Neuronal stem cell (in vitro differentiated cells): ENCODE measurements around the gene RELN.

Experiments
- DNase-seq: peaks from one replicate; pipeline ENCODE4 v3.0.0-alpha.2; 2013; ENCODE audit warnings: low spot score
- H2AFZ ChIP-seq: one replicate; pipeline ENCODE4 v1.6.1; 2013; ENCODE audit warnings: mild to moderate bottlenecking, low read length, inconsistent platforms
- H2AK5ac ChIP-seq: 2 replicates; pipeline ENCODE4 v1.6.1; 2013; ENCODE audit warnings: low read depth, mild to moderate bottlenecking, inconsistent platforms, low read length, moderate library complexity, mixed read lengths
- H2BK120ac ChIP-seq: 2 replicates; pipeline ENCODE4 v1.6.1; 2013; ENCODE audit warnings: low read depth, mild to moderate bottlenecking, inconsistent platforms, low read length, moderate library complexity, mixed read lengths
- H2BK12ac ChIP-seq: one replicate; pipeline ENCODE4 v1.6.1; 2013; ENCODE audit warnings: low read length, inconsistent platforms
- H2BK15ac ChIP-seq: 2 replicates; pipeline ENCODE4 v1.6.1; 2013; ENCODE audit warnings: mild to moderate bottlenecking, low read length, inconsistent platforms, mixed read lengths
- H2BK5ac ChIP-seq: one replicate; pipeline ENCODE4 v1.6.1; 2013; ENCODE audit warnings: inconsistent platforms, mild to moderate bottlenecking, low read length, moderate library complexity
- H3K14ac ChIP-seq: one replicate; pipeline ENCODE4 v1.6.1; 2013; ENCODE audit warnings: low read length, inconsistent platforms
- H3K18ac ChIP-seq: 2 replicates; pipeline ENCODE4 v1.6.1; 2013; ENCODE audit warnings: low read length, inconsistent platforms
- H3K23ac ChIP-seq: 2 replicates; pipeline ENCODE4 v1.6.1; 2013; ENCODE audit warnings: low read depth, mild to moderate bottlenecking, mixed read lengths, low read length, inconsistent platforms; ENCODE audit not compliant: poor library complexity
- H3K27ac ChIP-seq: replicated peaks from 3 replicates; pipeline ENCODE4 v1.5.1; 2013; ENCODE audit warnings: low read length, inconsistent platforms
- H3K27me3 ChIP-seq, 3 experiments: 2 replicates each; pipeline ENCODE4 v1.6.1; 2013; ENCODE audit warnings: low read length in 3 of 3, mild to moderate bottlenecking in 2 of 3, inconsistent platforms in 1 of 3, low read depth in 1 of 3, mixed read lengths in 1 of 3, moderate library complexity in 1 of 3; ENCODE audit not compliant: control insufficient read depth in 3 of 3, insufficient read depth in 3 of 3
- H3K36me3 ChIP-seq, 2 donors: replicated peaks in 1 of 2; 2 replicates each; pipeline ENCODE4 v1.6.1; 2013; ENCODE audit warnings: low read length in 2 of 2; ENCODE audit not compliant: control insufficient read depth in 2 of 2, insufficient read depth in 2 of 2
- H3K4ac ChIP-seq: 2 replicates; pipeline ENCODE4 v1.6.1; 2013; ENCODE audit warnings: inconsistent platforms, mild to moderate bottlenecking, low read length, moderate library complexity
- H3K4me1 ChIP-seq, 2 donors: 1 replicate in 1 of 2; 2 replicates in 1 of 2; pipeline ENCODE4 v1.6.1; 2013; ENCODE audit warnings: low read length in 2 of 2, low read depth in 1 of 2; ENCODE audit not compliant: control insufficient read depth in 2 of 2, insufficient read depth in 1 of 2
- H3K4me2 ChIP-seq: one replicate; pipeline ENCODE4 v1.6.1; 2013; ENCODE audit warnings: mild to moderate bottlenecking, low read length, inconsistent platforms; ENCODE audit not compliant: insufficient read depth, poor library complexity, severe bottlenecking
- H3K4me3 ChIP-seq, 2 donors: 2 replicates each; pipeline ENCODE4 v1.5.1; 2013; ENCODE audit warnings: low read length in 2 of 2, mild to moderate bottlenecking in 2 of 2, inconsistent platforms in 1 of 2, moderate library complexity in 1 of 2
- H3K79me1 ChIP-seq: one replicate; pipeline ENCODE4 v1.6.1; 2013; ENCODE audit warnings: low read depth, mild to moderate bottlenecking, inconsistent platforms, low read length, moderate library complexity
- H3K9ac ChIP-seq: one replicate; pipeline ENCODE4 v1.6.1; 2013; ENCODE audit warnings: mild to moderate bottlenecking, low read depth, low read length, inconsistent platforms; ENCODE audit not compliant: poor library complexity
- H3K9me3 ChIP-seq, 2 donors: replicated peaks in 1 of 2; 2 replicates each; pipeline versions ENCODE3 to v1.6.1; 2013; ENCODE audit warnings: low read length in 2 of 2, mild to moderate bottlenecking in 2 of 2, inconsistent platforms in 1 of 2, low read depth in 1 of 2, mixed read lengths in 1 of 2, moderate library complexity in 1 of 2; ENCODE audit not compliant: control insufficient read depth in 2 of 2, insufficient read depth in 1 of 2
- H4K8ac ChIP-seq: one replicate; pipeline ENCODE4 v1.6.1; 2013; ENCODE audit warnings: low read depth, mild to moderate bottlenecking, inconsistent platforms, low read length, moderate library complexity
- H4K91ac ChIP-seq: one replicate; pipeline ENCODE4 v1.6.1; 2013; ENCODE audit warnings: low read length, low read depth, mild to moderate bottlenecking, inconsistent platforms; ENCODE audit not compliant: poor library complexity
- WGBS, 2 donors: extraction: QIAGEN DNeasy Blood & Tissue Kit; methylation state at CpG; one replicate each; pipeline ENCODE4 v1.1.7; 2013; ENCODE audit warnings: missing lambda C conversion rate in 2 of 2, mixed read lengths in 1 of 2; ENCODE audit not compliant: insufficient read length in 2 of 2, insufficient replicate concordance in 1 of 2; ENCODE audit errors: extremely low coverage in 2 of 2; 5-methylcytosine and 5-hydroxymethylcytosine counted together

RELN gene

GRCh38 chr7:103685646-103686045, 303.8 kb downstream of the RELN start:
- Histone ChIP-seq H3K9ac (no peak overlapping the region), H2AK5ac (no peak overlapping the region), H2BK15ac (no peak overlapping the region), H3K18ac (no peak overlapping the region), H4K91ac (no peak overlapping the region), H3K4me1 (peaks cover 0 to 2% of the 10 kb centered on the region in 2 donors), H3K4me3 (no peak overlapping the region), H4K8ac (no peak overlapping the region), H3K23ac (no peak overlapping the region), H3K36me3 (no peaks in the 10 kb centered on the region), H2BK5ac (no peak overlapping the region), H2BK12ac (no peak overlapping the region), H2BK120ac (no peak overlapping the region), H3K79me1 (no peaks in the 10 kb centered on the region), H3K4ac (no peak overlapping the region), H3K14ac (no peak overlapping the region), H3K9me3 (no peaks in the 10 kb centered on the region), H2AFZ (no peak overlapping the region), H3K4me2 (no peak overlapping the region), H3K27ac (no peak overlapping the region), H3K27me3 (no peaks in the 10 kb centered on the region)
- WGBS, 2 donors: no CpG with 5 or more reads among the region's 2 CpGs
- no peak for DNase-seq

- Histone ChIP-seq H3K27ac (no peak overlapping the region), H3K9ac (no peak overlapping the region), H2AK5ac (no peak overlapping the region), H3K9me3 (no peaks in the 10 kb centered on the region), H3K36me3 (no peaks in the 10 kb centered on the region), H3K4me2 (no peak overlapping the region), H4K8ac (no peak overlapping the region), H3K18ac (no peak overlapping the region), H3K4me3 (no peak overlapping the region), H3K23ac (no peak overlapping the region), H2BK5ac (no peak overlapping the region), H3K14ac (no peak overlapping the region), H3K27me3 (no peaks in the 10 kb centered on the region), H4K91ac (no peak overlapping the region), H2BK12ac (no peak overlapping the region), H3K79me1 (no peaks in the 10 kb centered on the region), H3K4me1 (no peaks in the 10 kb centered on the region), H2BK15ac (no peak overlapping the region), H3K4ac (no peak overlapping the region), H2BK120ac (no peak overlapping the region), H2AFZ (no peak overlapping the region)
- no peak for DNase-seq
- no CpG with 5 or more reads among the region's 2 CpGs for WGBS, 2 donors
Measured at GRCh38 chr7:103683348-103683747, 306.1 kb downstream of the RELN start.

- Histone ChIP-seq H4K8ac (no peak overlapping the region), H2BK15ac (no peak overlapping the region), H3K4me1 (no peaks in the 10 kb centered on the region), H3K4ac (no peak overlapping the region), H2BK120ac (no peak overlapping the region), H3K4me3 (no peak overlapping the region), H3K36me3 (no peaks in the 10 kb centered on the region), H2AK5ac (no peak overlapping the region), H2AFZ (no peak overlapping the region), H3K79me1 (no peaks in the 10 kb centered on the region), H3K27me3 (no peaks in the 10 kb centered on the region), H2BK12ac (no peak overlapping the region), H3K27ac (no peak overlapping the region), H3K23ac (no peak overlapping the region), H3K4me2 (no peak overlapping the region), H3K9ac (no peak overlapping the region), H3K18ac (no peak overlapping the region), H4K91ac (no peak overlapping the region), H2BK5ac (no peak overlapping the region), H3K9me3 (no peaks in the 10 kb centered on the region), H3K14ac (no peak overlapping the region)
- no CpG with 5 or more reads among the region's 6 CpGs for WGBS, 2 donors
- DNase-seq: no peak
Measured at GRCh38 chr7:103680161-103681144, 309.0 kb downstream of the RELN start.
